Measurements from ENCODE around the gene TEX19. TPM values are rescaled to one million over a fixed set of nuclear protein-coding genes. Genes with fewer than 3 reads are reported as not detected.
"Not testable (repeated sequence)": the region's sequence is repeated elsewhere in the genome, so short reads cannot be mapped to it uniquely, and the experiment has no call there.

Gene TEX19
- total RNA-seq, 1 donor: not detected

DNA sequence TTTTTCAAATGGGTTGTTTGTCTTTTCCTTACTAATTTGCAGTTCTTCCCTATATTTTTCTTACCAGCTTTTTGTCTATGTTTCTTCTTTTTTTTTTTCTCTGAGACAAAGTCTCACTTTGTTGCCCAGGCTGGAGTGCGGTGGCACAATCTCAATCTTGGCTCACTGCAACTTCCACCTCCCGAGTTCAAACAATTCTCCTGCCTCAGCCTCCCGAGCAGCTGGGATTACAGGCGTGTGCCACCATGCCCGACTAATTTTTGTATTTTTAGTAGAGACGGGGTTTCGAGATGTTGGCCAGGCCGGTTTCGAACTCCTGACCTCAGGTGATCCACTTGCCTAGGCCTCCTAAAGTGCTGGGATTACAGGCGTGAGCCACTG is 14.0 kb downstream of the TEX19 start:
- not testable (repeated sequence) for DNase-seq (ENCODE audit: low read depth in 2 of 3, low spot score in 2 of 3)

DNA sequence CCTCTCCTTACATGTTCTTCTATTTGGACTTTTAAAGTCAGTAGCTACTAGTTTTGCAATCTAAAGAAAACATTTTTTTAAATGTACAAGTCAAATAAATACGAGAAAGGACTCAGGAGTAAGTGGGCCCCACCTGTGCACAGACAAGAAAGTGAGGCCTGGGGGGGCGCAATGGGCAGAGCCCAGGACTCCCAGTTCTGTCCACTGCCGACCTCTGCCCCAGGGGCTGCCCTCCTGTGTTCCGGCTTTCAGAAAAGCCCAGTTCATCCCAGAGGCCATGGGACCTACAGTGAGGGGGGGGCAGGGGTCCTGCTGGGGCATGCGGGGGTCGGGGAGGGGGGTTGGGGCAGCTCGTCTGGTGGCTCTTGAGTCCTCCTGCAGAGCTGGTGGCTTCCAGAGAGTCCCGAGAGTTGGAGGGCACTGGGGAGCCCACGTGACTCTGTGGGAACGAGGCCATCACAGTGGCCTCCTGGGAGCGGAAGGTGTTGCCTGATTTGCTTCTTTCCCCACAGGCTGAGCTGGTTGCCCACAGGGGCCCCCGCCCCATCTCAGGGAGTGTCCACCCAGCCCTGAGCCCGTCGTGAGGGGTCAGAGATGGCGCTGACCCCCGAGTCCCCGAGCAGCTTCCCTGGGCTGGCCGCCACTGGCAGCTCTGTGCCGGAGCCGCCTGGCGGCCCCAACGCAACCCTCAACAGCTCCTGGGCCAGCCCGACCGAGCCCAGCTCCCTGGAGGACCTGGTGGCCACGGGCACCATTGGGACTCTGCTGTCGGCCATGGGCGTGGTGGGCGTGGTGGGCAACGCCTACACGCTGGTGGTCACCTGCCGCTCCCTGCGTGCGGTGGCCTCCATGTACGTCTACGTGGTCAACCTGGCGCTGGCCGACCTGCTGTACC is 14.9 kb downstream of the TEX19 start:
- no peak for DNase-seq (ENCODE audit: low read depth in 2 of 3, low spot score in 2 of 3)

DNA sequence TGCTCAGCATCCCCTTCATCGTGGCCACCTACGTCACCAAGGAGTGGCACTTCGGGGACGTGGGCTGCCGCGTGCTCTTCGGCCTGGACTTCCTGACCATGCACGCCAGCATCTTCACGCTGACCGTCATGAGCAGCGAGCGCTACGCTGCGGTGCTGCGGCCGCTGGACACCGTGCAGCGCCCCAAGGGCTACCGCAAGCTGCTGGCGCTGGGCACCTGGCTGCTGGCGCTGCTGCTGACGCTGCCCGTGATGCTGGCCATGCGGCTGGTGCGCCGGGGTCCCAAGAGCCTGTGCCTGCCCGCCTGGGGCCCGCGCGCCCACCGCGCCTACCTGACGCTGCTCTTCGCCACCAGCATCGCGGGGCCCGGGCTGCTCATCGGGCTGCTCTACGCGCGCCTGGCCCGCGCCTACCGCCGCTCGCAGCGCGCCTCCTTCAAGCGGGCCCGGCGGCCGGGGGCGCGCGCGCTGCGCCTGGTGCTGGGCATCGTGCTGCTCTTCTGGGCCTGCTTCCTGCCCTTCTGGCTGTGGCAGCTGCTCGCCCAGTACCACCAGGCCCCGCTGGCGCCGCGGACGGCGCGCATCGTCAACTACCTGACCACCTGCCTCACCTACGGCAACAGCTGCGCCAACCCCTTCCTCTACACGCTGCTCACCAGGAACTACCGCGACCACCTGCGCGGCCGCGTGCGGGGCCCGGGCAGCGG is 15.7 kb downstream of the TEX19 start:
- no peak for DNase-seq (ENCODE audit: low read depth in 2 of 3, low spot score in 2 of 3)

DNA sequence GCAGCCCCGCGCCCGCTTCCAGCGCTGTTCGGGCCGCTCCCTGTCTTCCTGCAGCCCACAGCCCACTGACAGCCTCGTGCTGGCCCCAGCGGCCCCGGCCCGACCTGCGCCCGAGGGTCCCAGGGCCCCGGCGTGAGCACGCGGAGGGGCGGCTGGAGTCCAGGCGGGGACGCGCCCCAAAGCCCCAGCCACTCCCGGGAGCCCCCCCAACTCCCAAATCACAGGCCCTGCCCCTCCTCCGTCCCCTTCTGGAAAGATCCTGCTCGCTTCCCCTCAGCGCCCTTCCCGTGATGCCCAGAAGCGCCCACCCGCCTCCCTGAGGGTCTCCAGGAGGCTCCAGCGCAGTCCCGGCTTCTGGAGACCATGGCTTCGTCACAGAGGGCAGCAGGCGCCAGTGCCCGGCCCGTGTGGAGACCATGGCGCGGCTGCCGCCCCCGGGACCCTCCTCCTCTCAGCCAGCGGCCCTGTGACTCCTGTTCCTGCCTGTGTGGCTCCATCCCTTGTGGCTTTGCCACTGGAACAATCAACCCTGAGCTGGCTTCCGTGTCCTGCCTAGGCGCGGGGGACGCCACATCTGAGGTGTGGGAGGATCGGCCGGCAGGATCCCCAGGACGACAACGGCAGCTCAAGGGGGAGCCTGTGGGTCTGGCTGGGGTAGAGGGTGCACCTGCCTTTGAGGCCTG is 16.5 kb downstream of the TEX19 start:
- DNase-seq (ENCODE audit: low read depth in 2 of 3, low spot score in 2 of 3): no peak

DNA sequence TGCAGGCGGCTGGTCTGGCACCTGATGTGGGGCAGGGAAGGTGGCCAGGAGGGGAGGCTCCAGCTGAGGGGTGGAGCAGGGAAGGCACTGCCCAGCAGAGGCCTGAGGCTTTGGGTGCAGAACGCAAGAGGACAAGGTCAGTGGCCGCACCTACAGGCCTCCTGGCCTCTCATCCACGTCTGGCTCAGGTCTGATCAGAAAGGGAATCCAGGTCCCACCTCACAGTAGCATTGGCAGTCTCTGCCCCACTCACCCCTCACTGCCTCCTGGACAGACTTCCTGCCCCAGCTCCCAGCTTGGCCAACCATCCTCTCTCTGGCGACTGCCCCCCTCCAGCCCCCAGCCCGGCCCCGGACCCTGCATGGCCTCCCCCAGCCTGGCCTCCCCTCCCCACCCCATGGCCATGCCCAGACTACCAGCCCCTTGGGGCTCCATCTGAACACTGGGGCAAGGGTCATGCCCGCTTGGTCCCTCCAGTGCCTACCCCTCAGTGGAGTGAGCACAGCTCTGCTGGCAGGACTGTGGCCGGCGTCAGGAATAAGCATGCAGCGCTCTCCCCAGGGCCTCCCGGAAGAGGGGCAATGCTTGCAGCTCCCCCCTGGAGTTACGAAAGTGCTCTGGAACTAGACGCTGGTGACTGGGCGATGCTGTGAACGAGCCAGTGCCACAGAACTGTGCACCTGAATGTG is 17.1 kb downstream of the TEX19 start:
- DNase-seq (ENCODE audit: low read depth in 2 of 3, low spot score in 2 of 3): no peak

DNA sequence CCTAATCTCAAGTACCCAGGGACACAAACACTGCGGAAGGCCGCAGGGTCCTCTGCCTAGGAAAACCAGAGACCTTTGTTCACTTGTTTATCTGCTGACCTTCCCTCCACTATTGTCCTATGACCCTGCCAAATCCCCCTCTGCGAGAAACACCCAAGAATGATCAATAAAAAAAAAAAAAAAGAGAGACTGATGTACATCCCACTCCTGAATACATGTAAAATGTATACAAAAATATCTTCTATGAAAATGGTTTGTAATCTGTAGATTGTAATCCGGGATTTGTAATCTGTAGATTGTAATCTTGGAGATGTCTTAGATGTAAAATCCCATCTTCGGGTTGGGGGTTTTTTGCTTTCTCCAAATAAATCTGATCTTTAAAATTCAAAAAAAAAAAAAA is 18.2 kb downstream of the TEX19 start:
- not testable (repeated sequence) for DNase-seq (ENCODE audit: low read depth in 2 of 3, low spot score in 2 of 3)

DNA sequence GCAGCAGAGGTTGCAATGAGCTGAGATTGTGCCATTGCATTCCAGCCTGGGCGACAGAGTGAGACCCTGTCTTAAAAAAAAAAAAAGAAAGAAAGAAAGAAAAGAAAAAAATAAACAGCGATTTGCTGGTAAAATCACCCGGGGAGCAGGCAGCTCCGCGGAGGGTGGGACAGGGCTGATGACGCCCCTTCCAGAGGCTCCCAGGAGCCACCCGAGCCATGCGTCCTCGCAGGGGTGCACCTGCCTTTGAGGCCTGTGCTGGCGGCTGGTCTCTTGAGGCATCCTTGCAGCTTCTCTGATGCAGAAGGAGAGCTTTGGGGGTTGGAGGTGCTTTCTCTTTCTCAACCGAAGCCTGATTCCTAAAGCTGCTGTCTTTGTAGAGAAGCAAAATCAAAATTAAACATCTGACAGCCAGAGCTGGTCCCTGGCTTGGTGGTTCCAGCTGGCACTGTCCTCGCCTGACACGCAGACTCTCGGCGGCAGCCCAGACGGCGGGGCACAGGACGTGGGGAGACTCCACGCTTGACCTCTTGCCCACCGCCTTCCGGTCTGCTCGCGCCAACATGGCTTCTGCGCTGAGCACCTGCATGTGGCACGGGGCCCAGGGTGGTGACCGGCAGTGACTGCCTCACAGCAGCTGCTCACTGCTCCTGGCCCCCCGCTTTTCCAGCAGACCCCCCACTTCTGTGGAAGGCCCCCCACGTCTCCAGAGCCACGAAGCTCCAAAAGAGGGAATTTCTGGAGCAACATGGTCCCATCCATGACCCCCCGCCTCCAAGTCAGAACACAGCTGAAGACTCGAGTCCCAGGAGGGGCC is 19.1 kb downstream of the TEX19 start:
- no peak for DNase-seq (ENCODE audit: low read depth in 2 of 3, low spot score in 2 of 3)

DNA sequence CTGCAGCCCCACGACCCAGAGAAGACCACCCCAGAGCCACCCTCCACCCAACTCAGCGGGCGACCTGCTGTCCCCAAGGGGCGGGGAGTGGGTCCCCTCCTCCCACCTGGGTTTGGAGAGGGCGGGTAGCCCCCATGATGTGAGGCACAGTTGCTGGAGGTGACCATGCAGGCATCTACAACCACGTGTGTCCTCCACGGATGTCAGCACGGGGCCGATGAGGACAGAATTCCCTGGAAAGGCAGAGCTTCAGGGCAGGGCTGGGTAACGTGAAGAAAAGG is 19.6 kb downstream of the TEX19 start:
- no peak for DNase-seq (ENCODE audit: low read depth in 2 of 3, low spot score in 2 of 3)

DNA sequence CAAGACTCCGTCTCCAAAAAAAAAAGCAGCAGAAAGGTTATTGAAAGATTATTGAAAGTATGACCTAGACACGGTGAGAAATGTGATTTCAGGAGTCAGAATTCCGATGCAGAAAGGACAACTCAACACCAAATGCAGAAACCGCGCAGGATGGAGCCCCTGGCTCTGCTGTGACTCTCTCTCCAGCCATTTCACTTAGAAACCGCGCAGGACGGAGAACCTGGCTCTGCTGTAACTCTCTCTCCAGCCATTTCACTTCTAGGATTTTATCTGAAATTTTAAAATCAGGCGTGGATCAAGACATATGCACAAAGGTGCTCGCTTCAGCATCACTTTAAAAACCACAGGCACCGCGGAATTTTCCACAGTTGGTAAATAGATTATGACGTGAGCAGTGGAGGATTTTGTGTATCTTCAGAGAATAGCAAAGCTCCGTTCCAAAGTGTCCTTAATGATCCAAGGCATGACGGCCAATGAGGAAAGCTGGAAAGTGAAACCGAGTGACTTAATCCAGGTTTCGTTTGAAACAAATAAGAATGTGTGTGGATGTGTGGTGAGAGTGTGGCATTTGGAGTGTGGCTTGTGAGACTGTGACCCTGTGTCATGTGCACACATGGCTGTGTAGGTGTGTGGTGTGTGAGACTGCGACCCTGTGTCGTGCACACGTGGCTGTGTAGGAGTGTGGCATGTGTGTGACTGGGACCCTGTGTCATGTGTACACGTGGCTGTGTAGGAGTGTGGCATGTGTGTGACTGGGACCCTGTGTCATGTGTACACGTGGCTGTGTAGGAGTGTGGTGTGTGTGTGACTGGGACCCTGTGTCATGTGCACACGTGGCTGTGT is 22.0 kb downstream of the TEX19 start:
- DNase-seq (ENCODE audit: low read depth in 2 of 3, low spot score in 2 of 3): no peak

DNA sequence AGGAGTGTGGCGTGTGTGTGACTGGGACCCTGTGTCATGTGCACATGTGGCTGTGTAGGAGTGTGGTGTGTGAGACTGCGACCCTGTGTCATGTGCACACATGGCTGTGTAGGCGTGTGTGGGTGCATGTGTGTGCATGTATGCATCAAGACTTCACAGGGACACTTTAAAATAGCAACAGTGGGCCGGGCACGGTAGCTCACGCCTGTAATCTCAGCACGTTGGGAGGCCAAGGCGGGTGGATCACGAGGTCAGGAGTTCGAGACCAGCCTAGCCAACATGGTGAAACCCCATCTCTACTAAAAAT is 22.6 kb downstream of the TEX19 start:
- not testable (repeated sequence) for DNase-seq (ENCODE audit: low read depth in 2 of 3, low spot score in 2 of 3)

DNA sequence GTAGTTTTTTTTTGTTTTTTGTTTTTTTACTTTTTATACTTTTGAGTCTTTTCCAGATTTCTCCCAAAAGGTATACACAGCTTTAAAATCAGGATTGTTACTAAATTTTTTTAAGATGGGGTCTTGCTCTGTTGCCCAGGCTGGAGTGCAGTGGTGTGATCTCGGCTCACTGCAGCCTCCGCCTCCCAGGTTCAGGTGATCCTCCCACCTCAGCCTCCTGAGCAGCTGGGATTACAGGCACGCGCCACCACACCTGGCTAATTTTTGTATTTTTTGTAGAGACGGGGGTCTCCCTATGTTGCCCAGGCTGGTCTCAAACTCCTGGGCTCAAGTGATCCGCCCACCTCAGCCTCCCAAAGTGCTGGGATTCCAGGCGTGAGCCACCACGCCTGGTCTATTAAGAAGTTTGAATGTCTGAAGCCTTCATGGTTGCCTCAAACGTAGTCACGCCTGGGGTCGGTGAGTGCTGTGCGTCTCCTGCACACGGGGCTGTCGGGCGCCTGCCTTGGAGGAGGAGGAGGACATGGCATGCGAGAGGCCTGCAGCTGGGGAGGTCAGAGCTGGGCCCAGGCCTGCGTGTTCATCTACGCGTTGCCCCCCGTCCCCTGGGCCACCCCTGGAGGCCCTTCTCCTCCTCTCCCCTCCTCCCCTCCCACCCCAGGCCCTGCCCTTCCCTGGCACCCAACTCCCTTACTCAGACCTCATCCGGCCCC is 23.3 kb downstream of the TEX19 start:
- not testable (repeated sequence) for DNase-seq (ENCODE audit: low read depth in 2 of 3, low spot score in 2 of 3)

DNA sequence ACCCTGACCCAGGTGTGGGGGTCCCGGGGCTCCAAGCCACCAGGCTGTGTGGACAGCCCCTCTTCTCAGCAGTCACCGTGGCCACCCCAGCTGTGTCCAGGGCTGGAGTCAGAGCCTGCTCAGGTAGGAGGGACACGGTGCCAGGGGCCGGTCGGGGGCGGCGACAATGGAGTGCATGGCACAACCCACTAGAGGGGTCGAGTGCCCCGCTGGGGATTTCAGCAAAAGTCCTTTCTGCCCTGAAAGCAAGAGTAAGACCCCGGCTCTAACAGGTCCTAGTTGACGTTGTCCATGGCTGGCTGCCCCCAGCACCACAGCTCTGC is 23.8 kb downstream of the TEX19 start:
- DNase-seq (ENCODE audit: low read depth in 2 of 3, low spot score in 2 of 3): no peak

DNA sequence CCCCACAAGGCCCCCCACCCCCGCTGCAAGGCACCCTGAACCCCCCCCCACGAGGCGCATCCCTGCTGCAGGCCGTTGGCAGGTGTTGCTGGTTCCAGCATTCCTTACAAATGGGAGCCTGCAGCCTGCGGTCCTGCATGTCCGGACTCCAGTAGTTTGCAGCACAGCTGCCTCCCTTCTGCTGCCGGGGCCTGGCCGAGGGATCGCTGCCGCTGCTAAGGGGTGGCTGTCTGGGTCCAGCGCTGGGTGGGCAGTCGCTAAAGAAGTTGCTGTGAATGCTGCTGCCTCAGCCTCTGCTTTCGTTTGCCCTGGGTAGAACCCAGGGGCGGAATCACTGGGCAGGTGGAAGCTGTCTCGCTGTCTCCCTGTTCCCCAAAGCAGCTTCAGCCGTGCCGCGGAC is 24.4 kb downstream of the TEX19 start:
- no peak for DNase-seq (ENCODE audit: low read depth in 2 of 3, low spot score in 2 of 3)

DNA sequence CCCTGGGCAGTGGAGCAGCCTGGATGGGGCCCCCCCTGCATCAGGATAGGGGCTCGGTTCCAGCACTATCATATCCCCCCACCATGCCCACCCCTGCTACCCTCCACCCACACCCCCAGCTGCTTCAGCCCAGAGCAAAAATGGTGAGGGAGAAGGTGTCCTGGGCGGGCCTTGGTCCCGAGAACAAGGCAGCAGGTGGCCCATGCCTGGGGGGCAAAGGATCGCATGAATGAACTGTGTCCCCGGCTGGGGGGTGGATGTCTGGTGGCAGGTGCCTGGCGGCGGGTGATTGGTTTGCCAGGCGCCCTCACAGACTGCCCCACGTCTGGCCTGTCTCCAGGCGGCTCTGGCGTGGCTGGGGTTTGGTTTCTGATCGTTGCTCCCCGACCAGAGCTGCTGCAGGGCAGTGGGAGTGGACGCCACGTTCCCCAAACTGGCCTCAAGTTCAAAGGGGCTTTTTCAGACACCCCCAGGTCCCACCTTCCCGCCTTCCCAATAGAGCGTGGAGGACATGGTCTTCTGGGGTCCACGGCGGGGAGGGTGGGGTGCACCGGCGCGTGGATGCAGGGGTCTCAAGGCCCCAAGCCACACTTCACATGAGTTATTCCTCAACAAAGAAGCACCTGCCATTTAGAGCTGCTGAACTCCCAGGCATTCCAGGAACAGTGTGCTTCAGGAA is 25.1 kb downstream of the TEX19 start:
- no peak for DNase-seq (ENCODE audit: low read depth in 2 of 3, low spot score in 2 of 3)

DNA sequence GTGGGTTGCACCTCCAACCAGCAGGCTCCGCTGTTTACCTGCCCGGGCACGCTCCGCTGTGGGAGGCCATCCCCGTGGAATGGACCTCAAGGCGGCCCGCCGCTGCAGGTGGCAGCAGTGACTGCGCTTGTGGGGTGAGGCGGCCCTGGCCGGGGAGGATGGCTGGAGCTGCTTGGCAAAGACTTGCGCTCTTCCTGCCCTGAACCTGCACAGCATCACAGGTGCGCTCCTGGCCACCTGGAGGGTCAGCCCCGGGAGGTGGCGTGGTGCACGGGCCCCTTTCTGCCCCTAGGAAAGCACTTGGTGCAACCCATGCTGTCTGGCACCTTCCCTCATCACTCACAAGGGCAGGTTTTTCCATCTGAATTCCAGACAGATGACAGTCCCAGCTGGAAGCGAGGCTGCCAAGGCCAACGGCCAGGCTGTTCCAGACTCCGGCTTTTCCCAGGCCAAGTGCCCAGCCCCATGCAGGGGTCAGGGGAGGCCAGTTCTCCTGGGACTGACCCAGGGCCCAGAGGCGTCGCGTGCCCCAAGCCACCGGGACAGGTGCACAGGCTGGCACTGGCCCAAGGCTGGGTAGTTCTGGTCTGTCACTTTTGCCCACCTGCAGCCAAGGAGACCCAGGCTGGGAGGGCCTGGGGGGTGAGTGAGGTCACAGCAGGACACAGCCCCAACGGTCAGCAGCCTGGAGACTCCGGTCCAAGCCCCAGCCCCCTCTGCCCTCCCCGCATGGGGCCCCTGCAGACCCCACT is 25.9 kb downstream of the TEX19 start:
- no peak for DNase-seq (ENCODE audit: low read depth in 2 of 3, low spot score in 2 of 3)

DNA sequence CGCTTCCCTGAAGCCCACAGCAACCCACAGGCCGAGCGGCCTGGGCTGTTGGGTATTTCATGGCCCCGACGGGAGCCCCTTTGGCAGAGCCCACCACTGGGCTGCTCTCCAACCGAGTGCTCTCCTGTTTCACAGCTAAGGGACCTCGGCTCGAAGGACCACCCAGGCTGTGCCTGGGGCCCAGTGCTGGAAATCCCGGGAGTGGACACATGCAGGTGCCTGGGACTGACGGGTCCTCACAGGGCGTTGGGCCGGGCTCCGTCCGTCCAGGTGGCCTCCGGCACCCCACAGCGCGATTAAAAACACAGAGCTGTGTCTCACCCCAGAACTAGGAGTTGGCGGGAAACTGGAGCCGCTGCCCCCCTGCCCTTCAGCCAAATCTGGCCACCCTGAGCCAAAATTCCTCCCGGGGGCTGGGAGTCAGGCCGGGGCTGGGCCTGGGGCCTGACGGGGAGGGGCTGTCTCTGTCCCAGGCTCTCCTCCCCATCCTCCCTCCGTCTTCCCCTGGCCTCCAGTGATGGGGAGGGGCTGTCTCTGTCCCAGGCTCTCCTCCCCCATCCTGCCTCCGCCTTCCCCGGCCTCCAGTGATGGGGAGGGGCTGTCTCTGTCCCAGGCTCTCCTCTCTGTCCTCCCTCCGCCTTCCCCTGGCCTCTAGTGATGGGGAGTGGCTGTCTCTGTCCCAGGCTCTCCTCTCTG is 26.7 kb downstream of the TEX19 start:
- no peak for DNase-seq (ENCODE audit: low read depth in 2 of 3, low spot score in 2 of 3)

DNA sequence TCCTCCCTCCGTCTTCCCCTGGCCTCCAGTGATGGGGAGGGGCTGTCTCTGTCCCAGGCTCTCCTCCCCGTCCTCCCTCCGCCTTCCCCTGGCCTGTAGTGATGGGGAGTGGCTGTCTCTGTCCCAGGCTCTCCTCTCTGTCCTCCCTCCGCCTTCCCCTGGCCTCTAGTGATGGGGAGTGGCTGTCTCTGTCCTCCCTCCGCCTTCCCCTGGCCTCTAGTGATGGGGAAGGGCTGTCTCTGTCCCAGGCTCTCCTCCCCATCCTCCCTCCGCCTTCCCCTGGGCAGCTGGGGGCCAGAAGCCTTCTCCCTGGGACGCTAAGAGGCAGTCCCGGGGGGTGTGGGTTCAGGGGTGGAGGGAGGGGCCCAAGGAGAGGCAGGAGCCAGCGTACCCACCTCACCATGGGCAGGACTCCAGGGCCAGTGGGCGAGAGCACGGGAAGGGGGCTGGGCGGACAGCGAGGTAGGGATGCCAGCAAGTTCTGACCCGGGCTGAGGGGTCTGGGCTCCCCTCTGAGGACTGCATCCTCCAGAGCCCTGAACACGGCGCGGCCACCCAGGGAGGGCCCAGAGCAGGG is 27.3 kb downstream of the TEX19 start:
- no peak for DNase-seq (ENCODE audit: low read depth in 2 of 3, low spot score in 2 of 3)
